HCT116 (cell line): ENCODE measurements around the gene CPM. TPM values are rescaled to one million over a fixed set of nuclear protein-coding genes. Genes with fewer than 3 reads are reported as not detected.

ENCODE experiments used
- ELF1 ChIP-seq: IDR thresholded peaks from 2 replicates; pipeline ENCODE4 v1.6.1; 2012; ENCODE audit warnings: low read depth, borderline replicate concordance
- POLR2A ChIP-seq: IDR thresholded peaks from 2 replicates; pipeline ENCODE4 v1.7.0; 2011; ENCODE audit warnings: borderline replicate concordance; ENCODE audit not compliant: insufficient read depth, insufficient read length; ENCODE audit errors: extremely low read depth
- RAD21 ChIP-seq: IDR thresholded peaks from 2 replicates; pipeline ENCODE4 v1.6.1; 2012; ENCODE audit warnings: low read depth, mild to moderate bottlenecking
- SIN3A ChIP-seq: IDR thresholded peaks from 2 replicates; pipeline ENCODE4 v1.6.1; 2012; ENCODE audit warnings: low read depth
- SP1 ChIP-seq: IDR thresholded peaks from 2 replicates; pipeline ENCODE4 v1.6.1; 2012; ENCODE audit warnings: low read depth
- YY1 ChIP-seq: IDR thresholded peaks from 2 replicates; pipeline ENCODE4 v1.6.1; 2011; ENCODE audit warnings: low read length, low read depth, moderate library complexity, mild to moderate bottlenecking; ENCODE audit not compliant: insufficient replicate concordance; ENCODE audit errors: extremely low read depth
- ZFX ChIP-seq: fragments of 450-650 bp; IDR thresholded peaks from 2 replicates; pipeline ENCODE4 v1.6.1; 2017
- ZNF274 ChIP-seq: fragments of 200-500 bp; sonication (Bioruptor generic); IDR thresholded peaks from 2 replicates; pipeline ENCODE4 v1.6.1; 2014; ENCODE audit warnings: mild to moderate bottlenecking, low read depth, low read length, inconsistent platforms
- total RNA-seq: library from RNA; stranded (reverse); gene quantifications from one replicate; pipeline ENCODE4 v1.2.1, GENCODE V29; 2021; ENCODE audit not compliant: unreplicated experiment
- TF ChIP-seq, protein P1 (sequence below): IDR thresholded peaks from 2 replicates; pipeline ENCODE4 v1.6.1; 2012; ENCODE audit warnings: low read depth
- TF ChIP-seq, protein P2 (sequence below): IDR thresholded peaks from 2 replicates; pipeline ENCODE4 v1.6.1; 2012
- TF ChIP-seq, protein P3 (sequence below), 3 experiments: fragments of 200-600 bp in 1 of 3; sonication (generic) in 1 of 3; IDR thresholded peaks in 2 of 3; conservative IDR thresholded peaks in 1 of 3; 2 replicates each; pipeline ENCODE4 v1.5.1; 2012 to 2017; ENCODE audit warnings: low read depth in 2 of 3, low read length in 2 of 3, antibody characterized with exemption in 1 of 3, borderline replicate concordance in 1 of 3, control low read depth in 1 of 3, mild to moderate bottlenecking in 1 of 3, mixed read lengths in 1 of 3, mixed run types in 1 of 3, moderate library complexity in 1 of 3; ENCODE audit not compliant: insufficient read depth in 1 of 3

Gene CPM
- total RNA-seq, 1 experiment from 2014 or later, result 5.3 TPM

DNA sequence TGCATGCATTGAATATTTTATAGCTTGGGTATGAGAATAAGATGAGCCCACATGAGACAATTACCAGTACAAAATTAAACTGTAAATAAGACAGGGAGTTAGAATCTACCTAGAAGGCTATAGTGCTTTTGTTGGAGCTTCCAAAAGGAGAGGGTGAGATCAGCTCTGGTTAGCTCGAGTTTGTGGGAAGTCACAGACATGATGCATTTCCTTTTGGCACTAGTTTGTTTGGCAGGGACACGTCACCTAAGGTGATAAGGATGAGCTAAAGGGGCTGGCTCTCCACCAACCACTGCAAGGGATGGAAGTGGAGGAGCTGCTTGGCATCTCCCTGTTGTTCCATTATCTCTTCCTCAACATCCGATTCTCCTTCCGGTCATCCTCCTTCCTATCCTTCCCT lies 48.5 kb upstream of the CPM start (continued):
- TF ChIP-seq, protein P1, sequence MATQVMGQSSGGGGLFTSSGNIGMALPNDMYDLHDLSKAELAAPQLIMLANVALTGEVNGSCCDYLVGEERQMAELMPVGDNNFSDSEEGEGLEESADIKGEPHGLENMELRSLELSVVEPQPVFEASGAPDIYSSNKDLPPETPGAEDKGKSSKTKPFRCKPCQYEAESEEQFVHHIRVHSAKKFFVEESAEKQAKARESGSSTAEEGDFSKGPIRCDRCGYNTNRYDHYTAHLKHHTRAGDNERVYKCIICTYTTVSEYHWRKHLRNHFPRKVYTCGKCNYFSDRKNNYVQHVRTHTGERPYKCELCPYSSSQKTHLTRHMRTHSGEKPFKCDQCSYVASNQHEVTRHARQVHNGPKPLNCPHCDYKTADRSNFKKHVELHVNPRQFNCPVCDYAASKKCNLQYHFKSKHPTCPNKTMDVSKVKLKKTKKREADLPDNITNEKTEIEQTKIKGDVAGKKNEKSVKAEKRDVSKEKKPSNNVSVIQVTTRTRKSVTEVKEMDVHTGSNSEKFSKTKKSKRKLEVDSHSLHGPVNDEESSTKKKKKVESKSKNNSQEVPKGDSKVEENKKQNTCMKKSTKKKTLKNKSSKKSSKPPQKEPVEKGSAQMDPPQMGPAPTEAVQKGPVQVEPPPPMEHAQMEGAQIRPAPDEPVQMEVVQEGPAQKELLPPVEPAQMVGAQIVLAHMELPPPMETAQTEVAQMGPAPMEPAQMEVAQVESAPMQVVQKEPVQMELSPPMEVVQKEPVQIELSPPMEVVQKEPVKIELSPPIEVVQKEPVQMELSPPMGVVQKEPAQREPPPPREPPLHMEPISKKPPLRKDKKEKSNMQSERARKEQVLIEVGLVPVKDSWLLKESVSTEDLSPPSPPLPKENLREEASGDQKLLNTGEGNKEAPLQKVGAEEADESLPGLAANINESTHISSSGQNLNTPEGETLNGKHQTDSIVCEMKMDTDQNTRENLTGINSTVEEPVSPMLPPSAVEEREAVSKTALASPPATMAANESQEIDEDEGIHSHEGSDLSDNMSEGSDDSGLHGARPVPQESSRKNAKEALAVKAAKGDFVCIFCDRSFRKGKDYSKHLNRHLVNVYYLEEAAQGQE, result no peak
- TF ChIP-seq RAD21 (no peak), ZNF274 (no peak), POLR2A (no peak), SP1 (no peak), ZFX (no peak), YY1 (no peak), ELF1 (no peak), SIN3A (no peak)
- TF ChIP-seq, protein P2, sequence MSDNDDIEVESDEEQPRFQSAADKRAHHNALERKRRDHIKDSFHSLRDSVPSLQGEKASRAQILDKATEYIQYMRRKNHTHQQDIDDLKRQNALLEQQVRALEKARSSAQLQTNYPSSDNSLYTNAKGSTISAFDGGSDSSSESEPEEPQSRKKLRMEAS, result no peak
- TF ChIP-seq, protein P3, sequence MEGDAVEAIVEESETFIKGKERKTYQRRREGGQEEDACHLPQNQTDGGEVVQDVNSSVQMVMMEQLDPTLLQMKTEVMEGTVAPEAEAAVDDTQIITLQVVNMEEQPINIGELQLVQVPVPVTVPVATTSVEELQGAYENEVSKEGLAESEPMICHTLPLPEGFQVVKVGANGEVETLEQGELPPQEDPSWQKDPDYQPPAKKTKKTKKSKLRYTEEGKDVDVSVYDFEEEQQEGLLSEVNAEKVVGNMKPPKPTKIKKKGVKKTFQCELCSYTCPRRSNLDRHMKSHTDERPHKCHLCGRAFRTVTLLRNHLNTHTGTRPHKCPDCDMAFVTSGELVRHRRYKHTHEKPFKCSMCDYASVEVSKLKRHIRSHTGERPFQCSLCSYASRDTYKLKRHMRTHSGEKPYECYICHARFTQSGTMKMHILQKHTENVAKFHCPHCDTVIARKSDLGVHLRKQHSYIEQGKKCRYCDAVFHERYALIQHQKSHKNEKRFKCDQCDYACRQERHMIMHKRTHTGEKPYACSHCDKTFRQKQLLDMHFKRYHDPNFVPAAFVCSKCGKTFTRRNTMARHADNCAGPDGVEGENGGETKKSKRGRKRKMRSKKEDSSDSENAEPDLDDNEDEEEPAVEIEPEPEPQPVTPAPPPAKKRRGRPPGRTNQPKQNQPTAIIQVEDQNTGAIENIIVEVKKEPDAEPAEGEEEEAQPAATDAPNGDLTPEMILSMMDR (IDR thresholded peaks at IDR 0.05 in 2 of 3, conservative IDR thresholded peaks at IDR 0.05 in 1 of 3; ENCODE audit: borderline replicate concordance in 1 of 3, insufficient read depth in 1 of 3, low read depth in 2 of 3, low read length in 2 of 3), result no peak
